GM19463 (cell line): ENCODE measurements around the gene GALM.
"Not testable (repeated sequence)": the region's sequence is repeated elsewhere in the genome, so short reads cannot be mapped to it uniquely, and the experiment has no call there.

Source experiments
- ATAC-seq: cut with Tn5 transposase; IDR thresholded peaks from one replicate; pipeline ENCODE4 v1.9.1; 2021; ENCODE audit warnings: mild to moderate bottlenecking, moderate library complexity; ENCODE audit not compliant: unreplicated experiment

The GALM gene

GRCh38 chr2:38665854-38666555 lies at the start of gene GALM:
TSS of gene GALM (plus strand) at chr2:38666114. CDS start at chr2:38666162, 48 bp downstream.
- peak; percentile 53 for ATAC-seq

DNA sequence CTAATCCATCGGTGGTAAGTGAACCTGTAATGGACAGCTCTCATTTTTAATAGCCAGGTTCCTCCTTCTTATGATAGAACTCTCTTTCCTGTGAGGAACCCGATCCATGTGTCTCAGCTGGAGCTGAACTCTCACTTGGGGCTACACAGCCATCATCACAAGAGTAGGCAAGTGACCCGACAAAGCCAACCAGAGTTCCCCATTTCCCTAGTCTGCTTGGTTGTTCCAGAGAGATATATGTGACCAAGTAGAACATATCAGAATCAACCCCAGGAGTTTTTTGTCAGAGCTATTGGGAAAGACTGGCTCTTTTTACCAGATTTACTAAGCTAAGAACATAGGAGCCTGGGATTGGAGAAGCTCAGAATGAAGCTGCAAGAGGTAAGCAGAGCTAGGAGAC lies 48.6 kb upstream of the GALM start:
- ATAC-seq = no peak

DNA sequence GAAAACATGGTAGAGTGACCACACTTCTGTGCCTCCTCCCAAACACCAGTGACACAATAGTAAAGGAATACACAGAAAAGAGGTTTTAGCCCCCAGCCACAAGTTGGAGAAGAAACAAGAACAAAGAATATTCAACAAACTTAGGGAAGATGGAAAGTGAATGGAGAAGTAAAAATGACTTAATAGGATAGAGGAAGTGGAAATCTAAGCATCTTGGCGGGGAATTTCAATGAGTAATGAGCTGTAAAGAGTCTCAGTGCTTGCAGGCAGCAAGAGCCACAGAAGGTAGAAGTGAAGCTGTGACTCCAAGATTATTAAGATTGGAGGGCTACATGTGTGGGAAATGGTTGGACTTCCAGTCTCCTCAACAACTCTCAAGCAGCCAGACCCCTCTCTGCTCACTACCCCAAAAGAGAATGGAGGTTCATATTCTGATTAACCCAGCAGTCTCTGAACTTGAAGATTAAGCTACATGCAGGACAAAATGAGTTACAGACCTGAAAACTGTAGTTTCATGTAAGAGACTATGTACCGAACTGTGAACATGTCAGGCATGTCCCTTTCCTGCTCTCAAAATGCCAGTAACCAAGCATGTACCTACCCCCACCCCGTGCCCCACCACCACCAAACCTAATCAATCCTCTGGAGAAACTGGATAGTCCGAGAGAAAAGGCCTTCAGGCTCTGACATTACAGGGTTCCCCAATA lies 46.3 kb upstream of the GALM start:
- no peak for ATAC-seq

GRCh38 chr2:38620282-38620977 lies 45.5 kb upstream of the GALM start:
- ATAC-seq = no peak

- no peak for ATAC-seq
These were observed 44.9 kb upstream of the GALM start for GRCh38 chr2:38621018-38621417.

GRCh38 chr2:38622210-38622609 lies 43.7 kb upstream of the GALM start:
- no peak for ATAC-seq

DNA sequence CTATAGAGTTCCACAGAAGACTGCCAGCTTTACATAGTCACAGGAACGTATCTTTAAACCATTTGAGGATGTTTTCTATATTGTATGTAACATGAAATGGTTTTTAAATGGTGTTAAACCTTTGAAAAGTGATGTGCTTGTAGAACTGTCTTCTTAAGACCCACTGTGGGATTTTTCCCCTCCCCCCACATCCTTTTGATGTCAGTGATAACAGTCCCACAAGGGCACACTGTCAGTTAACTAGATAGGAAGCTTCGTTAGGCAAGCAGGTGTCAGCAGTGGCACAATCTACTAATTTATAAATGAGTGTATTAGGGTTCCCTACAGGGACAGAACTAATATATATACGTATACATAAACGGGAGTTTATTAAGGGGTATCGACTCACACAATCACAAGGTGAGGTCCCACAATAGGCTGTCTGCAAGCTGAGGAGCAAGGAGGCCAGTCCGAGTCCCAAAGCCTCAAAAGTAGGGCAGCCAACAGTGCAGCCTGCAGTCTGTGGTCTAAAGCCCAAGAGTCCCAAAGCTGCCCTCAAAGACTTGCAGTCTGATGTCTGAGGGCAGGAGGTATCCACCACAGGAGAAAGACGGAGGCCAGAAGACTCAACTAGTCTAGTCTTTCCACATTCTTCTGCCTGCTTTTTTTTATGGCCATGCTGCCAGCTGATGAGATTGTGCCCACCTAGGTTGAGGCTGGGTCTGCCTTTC lies 39.4 kb upstream of the GALM start:
- ATAC-seq = no peak

- ATAC-seq = no peak
These were observed 38.5 kb upstream of the GALM start for GRCh38 chr2:38627391-38627790.

GRCh38 chr2:38629684-38630083 lies 36.2 kb upstream of the GALM start:
- ATAC-seq = no peak

GRCh38 chr2:38631976-38632375 lies 33.9 kb upstream of the GALM start:
- ATAC-seq = no peak

DNA sequence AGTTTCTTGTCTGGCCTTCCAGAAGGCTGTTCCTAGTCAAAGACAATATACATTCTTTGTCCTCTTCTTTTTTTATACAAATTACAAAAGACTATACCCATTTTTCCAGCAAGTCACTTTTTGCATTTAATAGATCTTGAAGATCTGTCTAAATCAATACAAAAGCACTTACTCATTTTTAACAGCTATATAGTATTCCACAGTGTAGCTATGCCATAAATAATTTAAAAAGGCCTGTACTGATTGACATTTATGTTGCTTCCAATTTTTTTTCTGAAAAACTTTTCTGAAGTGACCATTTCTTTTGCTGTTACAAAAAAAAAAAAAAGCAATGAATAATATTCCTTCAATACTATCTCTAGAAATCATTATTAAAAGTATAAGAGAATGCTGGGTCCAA lies 32.9 kb upstream of the GALM start:
- no peak for ATAC-seq

GRCh38 chr2:38633895-38634294 lies 32.0 kb upstream of the GALM start:
- ATAC-seq = no peak

DNA sequence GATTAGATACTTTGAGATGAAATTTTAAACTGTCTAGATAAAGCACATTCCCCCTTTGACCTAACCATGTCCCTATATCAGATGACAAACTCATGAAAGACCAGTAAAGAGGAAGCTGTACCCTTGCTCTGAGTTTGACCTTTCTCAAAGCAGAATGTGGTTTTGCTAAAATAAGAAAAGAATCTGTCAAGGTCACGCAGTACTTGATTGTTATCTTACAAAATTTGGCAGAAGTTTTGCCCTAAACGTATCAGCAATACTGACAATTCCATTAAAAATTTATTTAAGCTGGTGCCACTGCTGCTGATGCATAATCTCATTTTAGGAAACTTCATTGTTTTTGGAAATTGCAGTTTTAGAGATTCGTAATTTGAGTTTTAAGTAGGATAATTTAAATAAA lies 31.2 kb upstream of the GALM start:
- peak; percentile 93 for ATAC-seq

- no peak for ATAC-seq
These were observed 30.8 kb upstream of the GALM start for GRCh38 chr2:38635139-38635538.

- ATAC-seq = no peak
These were observed 29.8 kb upstream of the GALM start for GRCh38 chr2:38636069-38636468.

GRCh38 chr2:38642373-38643017 lies 23.4 kb upstream of the GALM start:
- not testable (repeated sequence) for ATAC-seq

GRCh38 chr2:38643021-38643671 lies 22.8 kb upstream of the GALM start:
- ATAC-seq = no peak

GRCh38 chr2:38643683-38644511 lies 22.0 kb upstream of the GALM start:
- not testable (repeated sequence) for ATAC-seq

DNA sequence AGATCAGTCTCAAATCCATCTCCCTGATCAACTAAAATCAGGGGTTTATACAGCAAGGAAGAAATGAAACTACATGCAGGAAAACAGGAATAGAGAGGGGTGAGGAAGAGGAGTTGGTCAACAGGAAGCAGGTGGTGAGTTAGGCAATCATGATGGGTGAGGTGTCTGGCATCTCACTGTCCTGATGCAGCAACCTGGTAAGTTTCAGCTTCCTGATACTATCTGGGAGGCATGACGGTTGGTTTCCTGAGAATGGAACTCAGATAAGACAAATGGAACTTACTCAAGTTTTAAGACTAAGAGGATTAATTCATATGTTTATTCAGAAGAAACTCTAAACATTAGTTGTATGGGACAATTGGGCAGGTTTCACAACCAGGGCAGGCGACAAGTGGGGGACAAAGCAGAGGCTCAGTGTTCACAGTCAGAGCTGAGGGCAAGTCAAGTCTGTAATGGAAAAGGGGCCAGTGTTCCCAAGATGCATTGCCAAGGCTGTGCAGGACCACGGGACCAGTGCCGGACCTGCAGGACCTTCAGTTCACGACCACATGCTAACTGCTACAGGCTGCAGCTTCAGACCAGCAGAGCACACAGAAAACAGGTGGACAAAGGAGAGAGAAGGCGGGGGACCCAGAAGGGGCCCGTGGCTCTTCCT lies 17.7 kb upstream of the GALM start:
- no peak for ATAC-seq
